ENCODE data around the gene CCNY.

The CCNY gene

DNA sequence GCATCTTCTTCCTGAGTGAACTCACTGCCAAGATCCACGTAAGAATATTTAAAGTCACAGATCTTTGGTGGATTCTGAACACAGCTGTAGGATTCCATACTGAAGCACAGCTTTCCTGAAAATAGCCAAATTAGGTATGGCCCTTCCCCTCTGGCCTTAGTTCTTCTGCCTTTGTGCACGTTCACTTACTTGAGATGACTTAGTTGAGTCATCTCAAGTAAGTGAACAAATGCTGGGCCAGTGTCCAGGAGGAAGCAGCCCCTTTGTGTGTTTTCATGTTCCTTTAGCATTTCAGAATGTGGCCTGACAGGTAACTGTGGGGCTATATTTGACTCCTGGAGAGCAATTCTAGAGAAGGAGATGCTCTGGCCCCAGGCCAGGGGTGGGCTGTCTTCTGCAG is 51.5 kb downstream of the CCNY start:
- Histone ChIP-seq H3K4me1 (ENCODE audit: control insufficient read depth, insufficient read depth, low read depth, low read length) (peaks cover 4% of the 10 kb centered on the region), H3K9me3 (ENCODE audit: control insufficient read depth, low read length) (peaks cover 16% of the 10 kb centered on the region), H3K18ac (ENCODE audit: low read depth in 1 of 2, low read length in 2 of 2) (no peak overlapping the region), H3K27me3 (ENCODE audit: control insufficient read depth in 1 of 2, insufficient read depth in 1 of 2, low read length in 2 of 2) (no peaks in the 10 kb centered on the region), H3K9ac (ENCODE audit: low read length) (no peak overlapping the region), H3K4me3 (ENCODE audit: insufficient read depth in 1 of 2, low read depth in 1 of 2, low read length in 2 of 2) (no peak overlapping the region), H3K14ac (ENCODE audit: low read length in 2 of 2) (no peak overlapping the region), H3K36me3 (ENCODE audit: control insufficient read depth in 1 of 2, insufficient read depth in 2 of 2, low read depth in 1 of 2, low read length in 2 of 2) (no peaks in the 10 kb centered on the region), H2AFZ (ENCODE audit: low read depth, low read length) (no peak overlapping the region), H2AK5ac (ENCODE audit: low read length, severe bottlenecking) (no peak overlapping the region), H2BK12ac (ENCODE audit: low read length in 2 of 2) (no peak overlapping the region), H3K79me1 (replicated peaks; ENCODE audit: low read length, poor library complexity, severe bottlenecking) (peaks cover 36% of the 10 kb centered on the region), H3K27ac (ENCODE audit: low read length, poor library complexity, severe bottlenecking) (no peak overlapping the region), H3K4me2 (ENCODE audit: low read length, poor library complexity, severe bottlenecking) (no peak overlapping the region), H4K91ac (ENCODE audit: low read length) (no peak overlapping the region), H3K4ac (ENCODE audit: low read depth in 1 of 2, low read length in 2 of 2) (no peak overlapping the region), H2BK5ac (ENCODE audit: low read depth, low read length, poor library complexity, severe bottlenecking) (no peak overlapping the region), H2BK120ac (ENCODE audit: low read depth, low read length) (no peak overlapping the region), H4K8ac (ENCODE audit: low read length) (no peak overlapping the region), H3K23ac (ENCODE audit: low read length in 2 of 2) (no peak overlapping the region), H2BK15ac (ENCODE audit: low read depth, poor library complexity, severe bottlenecking) (no peak overlapping the region)
- 61% methylated on average over 2 of the region's 2 CpGs for WGBS
- DNase-seq = no peak

GRCh38 chr10:35388197-35388596 is 51.9 kb downstream of the CCNY start:
- H2BK120ac ChIP-seq (ENCODE audit: low read depth, low read length) = no peak overlapping the region
- no peak overlapping the region for H2AK5ac ChIP-seq (ENCODE audit: low read length, severe bottlenecking)
- no peak overlapping the region for H3K4me3 ChIP-seq (ENCODE audit: insufficient read depth in 1 of 2, low read depth in 1 of 2, low read length in 2 of 2)
- no peak overlapping the region for H2AFZ ChIP-seq (ENCODE audit: low read depth, low read length)
- DNase-seq = no peak
- peaks cover 34% of the 10 kb centered on the region for H3K79me1 ChIP-seq (replicated peaks; ENCODE audit: low read length, poor library complexity, severe bottlenecking)
- no peak overlapping the region for H3K4me2 ChIP-seq (ENCODE audit: low read length, poor library complexity, severe bottlenecking)
- no peak overlapping the region for H3K4ac ChIP-seq (ENCODE audit: low read depth in 1 of 2, low read length in 2 of 2)
- H2BK12ac ChIP-seq (ENCODE audit: low read length in 2 of 2) = no peak overlapping the region
- no peak overlapping the region for H4K91ac ChIP-seq (ENCODE audit: low read length)
- H3K4me1 ChIP-seq (ENCODE audit: control insufficient read depth, insufficient read depth, low read depth, low read length) = peaks cover 4% of the 10 kb centered on the region
- no peak overlapping the region for H4K8ac ChIP-seq (ENCODE audit: low read length)
- no peaks in the 10 kb centered on the region for H3K27me3 ChIP-seq (ENCODE audit: control insufficient read depth in 1 of 2, insufficient read depth in 1 of 2, low read length in 2 of 2)
- no peak overlapping the region for H2BK15ac ChIP-seq (ENCODE audit: low read depth, poor library complexity, severe bottlenecking)
- no peak overlapping the region for H3K18ac ChIP-seq (ENCODE audit: low read depth in 1 of 2, low read length in 2 of 2)
- H3K14ac ChIP-seq (ENCODE audit: low read length in 2 of 2) = no peak overlapping the region
- H2BK5ac ChIP-seq (ENCODE audit: low read depth, low read length, poor library complexity, severe bottlenecking) = no peak overlapping the region
- H3K27ac ChIP-seq (ENCODE audit: low read length, poor library complexity, severe bottlenecking) = no peak overlapping the region
- H3K9ac ChIP-seq (ENCODE audit: low read length) = no peak overlapping the region
- no peaks in the 10 kb centered on the region for H3K36me3 ChIP-seq (ENCODE audit: control insufficient read depth in 1 of 2, insufficient read depth in 2 of 2, low read depth in 1 of 2, low read length in 2 of 2)
- no peak overlapping the region for H3K23ac ChIP-seq (ENCODE audit: low read length in 2 of 2)
- peaks cover 16% of the 10 kb centered on the region for H3K9me3 ChIP-seq (ENCODE audit: control insufficient read depth, low read length)

DNA sequence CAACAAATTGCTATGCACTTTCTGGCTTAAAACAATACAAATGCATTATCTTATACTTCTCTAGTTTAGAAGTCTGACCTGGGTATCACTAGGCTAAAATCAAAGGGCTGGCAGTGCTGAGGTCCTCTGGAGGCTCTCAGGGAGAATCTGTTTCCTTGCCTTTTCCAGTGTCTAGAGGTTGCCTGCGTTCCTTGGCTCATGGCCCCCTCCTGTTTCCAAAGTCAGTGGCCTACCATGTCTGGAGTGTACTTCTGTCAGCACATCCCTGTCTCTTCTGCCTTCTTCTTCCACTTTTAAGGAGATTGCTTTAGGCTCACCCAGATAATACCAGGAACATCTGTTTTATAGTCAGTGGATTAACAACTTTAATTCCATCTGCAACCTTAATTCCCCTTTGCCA is 52.4 kb downstream of the CCNY start:
- Histone ChIP-seq H4K8ac (ENCODE audit: low read length) (no peak overlapping the region), H3K23ac (ENCODE audit: low read length in 2 of 2) (no peak overlapping the region), H3K27me3 (ENCODE audit: control insufficient read depth in 1 of 2, insufficient read depth in 1 of 2, low read length in 2 of 2) (no peaks in the 10 kb centered on the region), H2BK120ac (ENCODE audit: low read depth, low read length) (no peak overlapping the region), H3K9me3 (ENCODE audit: control insufficient read depth, low read length) (peaks cover 16% of the 10 kb centered on the region), H3K79me1 (replicated peaks; ENCODE audit: low read length, poor library complexity, severe bottlenecking) (peaks cover 34% of the 10 kb centered on the region), H3K4me1 (ENCODE audit: control insufficient read depth, insufficient read depth, low read depth, low read length) (peaks cover 4% of the 10 kb centered on the region), H3K14ac (ENCODE audit: low read length in 2 of 2) (no peak overlapping the region), H3K4ac (ENCODE audit: low read depth in 1 of 2, low read length in 2 of 2) (no peak overlapping the region), H2BK5ac (ENCODE audit: low read depth, low read length, poor library complexity, severe bottlenecking) (no peak overlapping the region), H3K18ac (ENCODE audit: low read depth in 1 of 2, low read length in 2 of 2) (no peak overlapping the region), H2AK5ac (ENCODE audit: low read length, severe bottlenecking) (no peak overlapping the region), H3K27ac (ENCODE audit: low read length, poor library complexity, severe bottlenecking) (no peak overlapping the region), H3K36me3 (ENCODE audit: control insufficient read depth in 1 of 2, insufficient read depth in 2 of 2, low read depth in 1 of 2, low read length in 2 of 2) (no peaks in the 10 kb centered on the region), H3K4me3 (ENCODE audit: insufficient read depth in 1 of 2, low read depth in 1 of 2, low read length in 2 of 2) (no peak overlapping the region), H2BK12ac (ENCODE audit: low read length in 2 of 2) (no peak overlapping the region), H4K91ac (ENCODE audit: low read length) (no peak overlapping the region), H3K9ac (ENCODE audit: low read length) (no peak overlapping the region), H2BK15ac (ENCODE audit: low read depth, poor library complexity, severe bottlenecking) (no peak overlapping the region), H3K4me2 (ENCODE audit: low read length, poor library complexity, severe bottlenecking) (no peak overlapping the region), H2AFZ (ENCODE audit: low read depth, low read length) (no peak overlapping the region)
- WGBS = 100% methylated on average over 1 of the region's 1 CpG
- no peak for DNase-seq

GRCh38 chr10:35390161-35390840 is 54.0 kb downstream of the CCNY start:
- Histone ChIP-seq H2AFZ (ENCODE audit: low read depth, low read length) (no peak overlapping the region), H3K9ac (ENCODE audit: low read length) (no peak overlapping the region), H3K79me1 (replicated peaks; ENCODE audit: low read length, poor library complexity, severe bottlenecking) (peaks cover 30% of the 10 kb centered on the region), H3K4me1 (ENCODE audit: control insufficient read depth, insufficient read depth, low read depth, low read length) (peaks cover 9% of the 10 kb centered on the region), H3K18ac (ENCODE audit: low read depth in 1 of 2, low read length in 2 of 2) (no peak overlapping the region), H3K27me3 (ENCODE audit: control insufficient read depth in 1 of 2, insufficient read depth in 1 of 2, low read length in 2 of 2) (no peaks in the 10 kb centered on the region), H4K91ac (ENCODE audit: low read length) (no peak overlapping the region), H2BK12ac (ENCODE audit: low read length in 2 of 2) (no peak overlapping the region), H4K8ac (ENCODE audit: low read length) (no peak overlapping the region), H3K4ac (ENCODE audit: low read depth in 1 of 2, low read length in 2 of 2) (no peak overlapping the region), H3K4me3 (ENCODE audit: insufficient read depth in 1 of 2, low read depth in 1 of 2, low read length in 2 of 2) (no peak overlapping the region), H2BK120ac (ENCODE audit: low read depth, low read length) (no peak overlapping the region), H3K14ac (ENCODE audit: low read length in 2 of 2) (no peak overlapping the region), H2BK5ac (ENCODE audit: low read depth, low read length, poor library complexity, severe bottlenecking) (no peak overlapping the region), H3K9me3 (ENCODE audit: control insufficient read depth, low read length) (peaks cover 16% of the 10 kb centered on the region), H3K23ac (ENCODE audit: low read length in 2 of 2) (no peak overlapping the region), H3K27ac (ENCODE audit: low read length, poor library complexity, severe bottlenecking) (no peak overlapping the region), H2AK5ac (ENCODE audit: low read length, severe bottlenecking) (no peak overlapping the region), H3K4me2 (ENCODE audit: low read length, poor library complexity, severe bottlenecking) (no peak overlapping the region), H3K36me3 (ENCODE audit: control insufficient read depth in 1 of 2, insufficient read depth in 2 of 2, low read depth in 1 of 2, low read length in 2 of 2) (no peaks in the 10 kb centered on the region), H2BK15ac (ENCODE audit: low read depth, poor library complexity, severe bottlenecking) (no peak overlapping the region)
- DNase-seq = no peak
- 100% methylated on average over 1 of the region's 2 CpGs for WGBS
